Coronary artery (tissue), 2 donors: ENCODE data around the gene TIMMDC1.
A peak's percentile ranks its signal among the peaks of the same experiment; 100 is the strongest.

Experiments used
- DNase-seq: peaks from one replicate; pipeline ENCODE4 v3.0.0-alpha.2; 2017; ENCODE audit warnings: low spot score
- H3K27ac ChIP-seq, 2 donors: fragments of 200-600 bp; sonication (generic); one replicate each; pipeline ENCODE4 v1.5.1; 2016 to 2019
- H3K4me3 ChIP-seq: fragments of 200-600 bp; sonication (generic); 2 replicates; pipeline ENCODE4 v1.5.1; 2016; ENCODE audit warnings: mild to moderate bottlenecking, moderate library complexity
- TF ChIP-seq, protein P1 (sequence below): fragments of 200-600 bp; sonication (generic); IDR thresholded peaks from one replicate; pipeline ENCODE4 v1.5.1; 2019; ENCODE audit warnings: antibody characterized with exemption

TIMMDC1 gene

DNA sequence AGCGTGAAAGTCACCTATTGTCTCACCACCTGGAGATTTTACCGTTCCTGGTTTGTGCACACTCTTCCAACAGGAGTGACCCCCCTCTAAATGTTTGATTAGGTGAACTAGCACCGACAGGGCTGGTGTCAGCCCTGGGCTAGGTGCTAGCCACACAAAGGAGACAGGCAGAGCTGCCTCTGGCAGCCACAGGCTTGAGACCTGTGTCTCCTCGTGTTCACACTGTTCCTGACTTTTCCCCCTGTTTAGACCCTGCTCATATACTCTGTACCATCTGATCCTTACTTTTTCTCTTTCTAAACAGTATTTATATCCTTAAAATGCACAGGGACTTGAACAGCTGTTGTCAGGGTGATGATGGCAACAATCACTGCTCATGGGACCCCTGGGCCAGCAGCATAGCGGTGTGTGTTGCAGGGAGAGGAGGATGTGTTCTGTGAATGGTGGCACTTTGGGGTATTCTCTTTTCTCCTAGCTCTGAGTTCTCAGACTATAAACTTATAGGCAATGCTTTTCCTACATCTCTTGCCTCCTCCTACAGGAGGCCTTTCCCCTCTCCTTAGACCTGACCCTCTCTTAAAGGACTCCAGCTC, 55.6 kb downstream of the TIMMDC1 start:
- Histone ChIP-seq H3K27ac (no peak overlapping the region), H3K4me3 (no peak overlapping the region)
- DNase-seq = no peak
- TF ChIP-seq, protein P1, sequence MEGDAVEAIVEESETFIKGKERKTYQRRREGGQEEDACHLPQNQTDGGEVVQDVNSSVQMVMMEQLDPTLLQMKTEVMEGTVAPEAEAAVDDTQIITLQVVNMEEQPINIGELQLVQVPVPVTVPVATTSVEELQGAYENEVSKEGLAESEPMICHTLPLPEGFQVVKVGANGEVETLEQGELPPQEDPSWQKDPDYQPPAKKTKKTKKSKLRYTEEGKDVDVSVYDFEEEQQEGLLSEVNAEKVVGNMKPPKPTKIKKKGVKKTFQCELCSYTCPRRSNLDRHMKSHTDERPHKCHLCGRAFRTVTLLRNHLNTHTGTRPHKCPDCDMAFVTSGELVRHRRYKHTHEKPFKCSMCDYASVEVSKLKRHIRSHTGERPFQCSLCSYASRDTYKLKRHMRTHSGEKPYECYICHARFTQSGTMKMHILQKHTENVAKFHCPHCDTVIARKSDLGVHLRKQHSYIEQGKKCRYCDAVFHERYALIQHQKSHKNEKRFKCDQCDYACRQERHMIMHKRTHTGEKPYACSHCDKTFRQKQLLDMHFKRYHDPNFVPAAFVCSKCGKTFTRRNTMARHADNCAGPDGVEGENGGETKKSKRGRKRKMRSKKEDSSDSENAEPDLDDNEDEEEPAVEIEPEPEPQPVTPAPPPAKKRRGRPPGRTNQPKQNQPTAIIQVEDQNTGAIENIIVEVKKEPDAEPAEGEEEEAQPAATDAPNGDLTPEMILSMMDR = no peak

DNA sequence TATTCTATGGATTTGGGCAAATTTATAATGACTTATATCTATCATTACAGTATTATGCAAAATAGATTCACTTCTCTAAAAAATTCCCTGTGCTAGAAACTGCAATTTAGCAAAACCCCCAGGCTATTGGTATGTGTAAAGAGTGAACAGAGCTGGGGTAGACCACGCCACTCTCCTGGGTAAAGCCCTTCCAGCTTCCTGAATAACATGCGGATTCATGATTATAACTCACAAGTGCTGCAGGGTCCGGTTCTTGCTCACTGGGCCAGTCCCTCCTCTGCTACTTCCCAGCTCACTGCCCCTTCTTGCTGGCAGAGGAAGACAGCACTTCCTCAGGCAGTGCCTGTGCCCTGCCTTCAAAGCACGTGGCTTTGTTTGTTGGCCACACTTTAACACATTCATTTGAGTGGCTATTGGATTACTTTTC, 57.0 kb downstream of the TIMMDC1 start:
- TF ChIP-seq, protein P1 = no peak
- no peak overlapping the region for H3K27ac ChIP-seq
- no peak overlapping the region for H3K4me3 ChIP-seq
- no peak for DNase-seq

- no peak for DNase-seq
- Histone ChIP-seq H3K27ac (peak overlapping the region in 1 of 2 donors; percentile 16), H3K4me3 (no peak overlapping the region)
- TF ChIP-seq, protein P1 = no peak
These were observed 57.6 kb downstream of the TIMMDC1 start for GRCh38 chr3:119555929-119556328.

DNA sequence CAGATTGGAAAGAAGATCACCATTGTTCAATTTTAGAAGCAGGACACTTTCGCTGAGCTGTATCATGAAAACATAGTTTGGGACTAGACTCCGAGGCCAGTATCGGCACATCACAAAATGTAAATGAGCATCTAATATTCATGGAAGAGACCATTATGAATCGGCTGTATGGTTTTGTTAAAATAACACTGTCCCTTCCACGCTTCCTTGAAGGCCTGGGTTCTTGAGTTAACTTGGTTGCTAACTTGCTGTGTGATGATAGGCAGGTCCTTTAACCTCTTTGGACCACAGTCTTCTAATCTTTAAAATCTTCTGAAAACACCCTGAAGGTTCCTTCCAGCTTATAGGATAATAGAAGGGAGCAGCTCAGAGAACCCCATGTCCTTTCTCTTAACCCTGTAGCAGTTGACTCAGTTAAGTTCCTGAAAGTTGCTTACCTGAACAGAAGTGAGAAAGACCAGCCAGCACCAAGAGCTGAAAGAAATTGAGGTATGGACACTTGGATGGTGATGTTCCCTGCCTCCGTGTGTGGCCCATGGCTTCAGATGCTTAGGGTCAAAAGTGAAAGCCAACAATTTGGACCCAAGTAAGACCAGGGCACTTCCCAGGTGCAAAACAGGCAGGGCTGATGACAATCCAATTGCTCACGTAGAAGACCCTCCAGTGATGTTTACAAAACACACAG, 59.0 kb downstream of the TIMMDC1 start:
- no peak for DNase-seq
- Histone ChIP-seq H3K4me3 (no peak overlapping the region), H3K27ac (no peak overlapping the region)
- TF ChIP-seq, protein P1 = no peak

DNA sequence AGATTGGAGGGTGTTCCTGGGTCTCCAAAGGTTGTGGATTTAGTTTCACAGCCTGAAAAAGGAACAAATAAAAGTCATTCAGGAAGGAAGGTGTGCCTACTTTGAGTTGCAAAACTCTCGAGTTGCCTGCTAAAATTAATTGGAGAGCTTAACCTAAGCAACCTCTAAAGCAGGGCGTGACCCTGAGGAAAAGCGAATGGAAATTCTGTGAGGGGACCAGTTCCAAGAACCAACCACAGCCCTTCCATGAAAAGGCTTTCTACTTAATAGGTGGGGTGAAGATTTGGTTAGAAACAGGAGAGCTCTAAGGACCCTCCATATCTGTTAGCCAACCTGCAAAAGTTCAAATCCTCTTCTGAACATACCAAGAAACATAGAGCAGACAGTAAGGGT, 59.5 kb downstream of the TIMMDC1 start:
- Histone ChIP-seq H3K4me3 (no peak overlapping the region), H3K27ac (no peak overlapping the region)
- no peak for DNase-seq
- TF ChIP-seq, protein P1 = no peak

- no peak for DNase-seq
- TF ChIP-seq, protein P1 = no peak
- H3K27ac ChIP-seq = no peak overlapping the region
- no peak overlapping the region for H3K4me3 ChIP-seq
These were observed 60.4 kb downstream of the TIMMDC1 start for GRCh38 chr3:119558626-119559317.
